MCF 10A (cell line): ENCODE results near the gene TMEM236. TPM values are rescaled to one million over a fixed set of nuclear protein-coding genes. Genes with fewer than 3 reads are reported as not detected.

ENCODE experiments used
- BruUV-seq: library from RNA; stranded (reverse); fragments of 400-500 nt; replicated peaks from 2 replicates; lab custom pipeline; 2021; lab: Mats Ljungman, UMichigan
- CTCF ChIA-PET: fragments of 300-600 bp; sonication (Branson Sonifier 250); formaldehyde crosslinking; extraction: SDS; loops from one replicate; lab custom pipeline; 2021; ENCODE audit warnings: antibody characterized with exemption, inconsistent platforms; lab: Yijun Ruan, JAX
- POLR2A ChIA-PET: fragments of 300-600, 350-650 bp; sonication (Branson Sonifier 250); formaldehyde crosslinking; extraction: SDS; loops from one replicate; lab custom pipeline; 2020; ENCODE audit warnings: antibody characterized with exemption, inconsistent platforms; lab: Yijun Ruan, JAX
- DNase-seq: peaks from one replicate; pipeline ENCODE4 v3.0.0-alpha.2; 2018; ENCODE audit not compliant: unreplicated experiment
- H3K27ac Mint-ChIP-seq: one replicate; pipeline ENCODE4 v1.8.0; 2022; ENCODE audit warnings: mild to moderate bottlenecking, low read depth, mixed read lengths; ENCODE audit not compliant: unreplicated experiment
- H3K27me3 Mint-ChIP-seq: one replicate; pipeline ENCODE4 v1.8.0; 2022; ENCODE audit warnings: mixed read lengths; ENCODE audit not compliant: insufficient read depth, unreplicated experiment
- H3K36me3 Mint-ChIP-seq: one replicate; pipeline ENCODE4 v1.8.0; 2022; ENCODE audit warnings: mild to moderate bottlenecking, moderate library complexity, mixed read lengths; ENCODE audit not compliant: insufficient read depth, unreplicated experiment
- H3K4me1 Mint-ChIP-seq: one replicate; pipeline ENCODE4 v1.8.0; 2022; ENCODE audit warnings: mixed read lengths; ENCODE audit not compliant: insufficient read depth, unreplicated experiment
- H3K4me3 Mint-ChIP-seq: one replicate; pipeline ENCODE4 v1.8.0; 2022; ENCODE audit warnings: mild to moderate bottlenecking, moderate library complexity, mixed read lengths; ENCODE audit not compliant: unreplicated experiment
- H3K9me3 Mint-ChIP-seq: one replicate; pipeline ENCODE4 v1.8.0; 2022; ENCODE audit warnings: mixed read lengths; ENCODE audit not compliant: unreplicated experiment
- CTCF ChIP-seq: fragments of 200-600 bp; IDR thresholded peaks from one replicate; pipeline ENCODE4 v1.8.0; 2022; ENCODE audit warnings: antibody characterized with exemption, mild to moderate bottlenecking; ENCODE audit not compliant: unreplicated experiment
- intact Hi-C: fragments of 100-400 bp; cut with micrococcal nuclease; formaldehyde crosslinking; loops from 2 replicates; pipeline ENCODE4 v1.14.1; 2022
- total RNA-seq: library from RNA; stranded (reverse); gene quantifications from 2 replicates; pipeline ENCODE4 v1.2.3, GENCODE V29; 2022

Gene TMEM236
- total RNA-seq, 1 experiment from 2014 or later: 0.09 TPM

GRCh38 chr10:17709492-17709891 lies 42.5 kb upstream of the TMEM236 start:
- Mint-ChIP-seq H3K4me3 (no peak overlapping the region), H3K4me1 (no peaks in the 10 kb centered on the region), H3K36me3 (peaks cover 72% of the 10 kb centered on the region), H3K27me3 (no peaks in the 10 kb centered on the region), H3K9me3 (no peaks in the 10 kb centered on the region), H3K27ac (no peak overlapping the region)
- TF ChIP-seq CTCF: no peak
- ChIA-PET CTCF (interaction anchor here (0.6 to 1.8 kb wide), 3 partner anchors 27 to 1361 kb away, joined by 3 to 6 read pairs (median 5); no protein-coding TSS in a partner anchor), POLR2A (interaction anchor here (1.1 kb wide), 1 partner anchor 66 kb away, joined by 4 read pairs; the partner anchor contains the start of gene STAM)
- no peak for DNase-seq
- BruUV-seq: no TSS peak
- intact Hi-C loops: no loop called here

- peaks cover 70% of the 10 kb centered on the region for H3K36me3 Mint-ChIP-seq
- DNase-seq: no peak
- POLR2A ChIA-PET: interaction anchor here (1.5 kb wide), 1 partner anchor 67 kb away, joined by 3 read pairs; the partner anchor contains the start of gene STAM
- H3K27me3 Mint-ChIP-seq: no peaks in the 10 kb centered on the region
- intact Hi-C loops: no loop called here
- CTCF ChIA-PET: interaction anchor here (0.7 to 1.8 kb wide), 4 partner anchors 27 to 104 kb away, joined by 3 to 6 read pairs (median 4); no protein-coding TSS in a partner anchor
- H3K27ac Mint-ChIP-seq: no peak overlapping the region
- TF ChIP-seq CTCF: no peak
- H3K4me3 Mint-ChIP-seq: no peak overlapping the region
- H3K4me1 Mint-ChIP-seq: no peaks in the 10 kb centered on the region
- BruUV-seq: no TSS peak
- H3K9me3 Mint-ChIP-seq: no peaks in the 10 kb centered on the region
Observed at GRCh38 chr10:17710181-17710580, 41.8 kb upstream of the TMEM236 start.

GRCh38 chr10:17712053-17712452 lies 39.9 kb upstream of the TMEM236 start:
- peaks cover 61% of the 10 kb centered on the region for H3K36me3 Mint-ChIP-seq
- CTCF ChIA-PET: interaction anchor here (1.0 kb wide), 2 partner anchors 24 to 104 kb away, joined by 3 read pairs; no protein-coding TSS in a partner anchor
- POLR2A ChIA-PET: no interaction called here
- H3K27ac Mint-ChIP-seq: no peak overlapping the region
- no peak for TF ChIP-seq CTCF
- DNase-seq: no peak
- BruUV-seq: no TSS peak
- H3K4me3 Mint-ChIP-seq: no peak overlapping the region
- H3K4me1 Mint-ChIP-seq: no peaks in the 10 kb centered on the region
- H3K27me3 Mint-ChIP-seq: no peaks in the 10 kb centered on the region
- intact Hi-C loops: no loop called here
- H3K9me3 Mint-ChIP-seq: no peaks in the 10 kb centered on the region

GRCh38 chr10:17712717-17713471 lies 39.1 kb upstream of the TMEM236 start:
- Mint-ChIP-seq H3K4me3 (no peak overlapping the region), H3K9me3 (peaks cover 7% of the 10 kb centered on the region), H3K36me3 (peaks cover 60% of the 10 kb centered on the region), H3K27me3 (no peaks in the 10 kb centered on the region), H3K4me1 (no peaks in the 10 kb centered on the region), H3K27ac (no peak overlapping the region)
- TF ChIP-seq CTCF: no peak
- BruUV-seq: no TSS peak
- ChIA-PET CTCF (interaction anchor here (0.8 to 1.0 kb wide), 3 partner anchors 23 to 105 kb away, joined by 3 read pairs; no protein-coding TSS in a partner anchor), POLR2A (no interaction called here)
- intact Hi-C loops: no loop called here
- no peak for DNase-seq
